AG09309 (cell line): Measurements from ENCODE around the gene CYP1A2.

Experiments
- DNase-seq: peaks from one replicate; pipeline ENCODE4 v3.0.0-alpha.2; 2010; ENCODE audit warnings: low read depth
- H3K4me3 ChIP-seq: 2 replicates; pipeline ENCODE4 v1.5.1; 2011; ENCODE audit warnings: mild to moderate bottlenecking, low read depth, low read length, moderate library complexity; ENCODE audit not compliant: control insufficient read depth
- TF ChIP-seq, protein P1 (sequence below): IDR thresholded peaks from 2 replicates; pipeline ENCODE4 v1.5.1; 2011; ENCODE audit warnings: mild to moderate bottlenecking, low read depth, low read length, inconsistent platforms; ENCODE audit not compliant: insufficient read depth, control insufficient read depth; ENCODE audit errors: missing control alignments

The CYP1A2 gene

DNA sequence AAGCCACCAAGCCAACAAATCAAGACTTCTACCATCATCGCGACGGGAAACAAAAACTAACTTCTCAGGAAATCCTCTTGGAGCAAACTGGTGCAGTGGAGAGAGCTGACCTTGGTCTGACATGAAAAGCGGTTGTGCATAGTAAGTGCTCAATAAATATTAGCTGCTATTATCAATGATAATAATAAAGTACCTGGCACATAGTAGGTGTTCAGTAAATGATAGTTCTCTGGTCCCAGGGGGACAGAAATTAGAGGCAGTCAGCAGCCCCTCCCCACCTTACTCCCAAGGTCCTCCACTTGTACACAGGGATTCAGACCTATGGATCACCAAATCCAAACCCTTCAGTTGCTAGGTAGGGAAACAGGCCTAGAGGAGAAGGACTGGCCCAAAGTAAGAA lies 27.2 kb downstream of the CYP1A2 start:
- TF ChIP-seq, protein P1, sequence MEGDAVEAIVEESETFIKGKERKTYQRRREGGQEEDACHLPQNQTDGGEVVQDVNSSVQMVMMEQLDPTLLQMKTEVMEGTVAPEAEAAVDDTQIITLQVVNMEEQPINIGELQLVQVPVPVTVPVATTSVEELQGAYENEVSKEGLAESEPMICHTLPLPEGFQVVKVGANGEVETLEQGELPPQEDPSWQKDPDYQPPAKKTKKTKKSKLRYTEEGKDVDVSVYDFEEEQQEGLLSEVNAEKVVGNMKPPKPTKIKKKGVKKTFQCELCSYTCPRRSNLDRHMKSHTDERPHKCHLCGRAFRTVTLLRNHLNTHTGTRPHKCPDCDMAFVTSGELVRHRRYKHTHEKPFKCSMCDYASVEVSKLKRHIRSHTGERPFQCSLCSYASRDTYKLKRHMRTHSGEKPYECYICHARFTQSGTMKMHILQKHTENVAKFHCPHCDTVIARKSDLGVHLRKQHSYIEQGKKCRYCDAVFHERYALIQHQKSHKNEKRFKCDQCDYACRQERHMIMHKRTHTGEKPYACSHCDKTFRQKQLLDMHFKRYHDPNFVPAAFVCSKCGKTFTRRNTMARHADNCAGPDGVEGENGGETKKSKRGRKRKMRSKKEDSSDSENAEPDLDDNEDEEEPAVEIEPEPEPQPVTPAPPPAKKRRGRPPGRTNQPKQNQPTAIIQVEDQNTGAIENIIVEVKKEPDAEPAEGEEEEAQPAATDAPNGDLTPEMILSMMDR = no peak
- H3K4me3 ChIP-seq = no peak overlapping the region
- no peak for DNase-seq

DNA sequence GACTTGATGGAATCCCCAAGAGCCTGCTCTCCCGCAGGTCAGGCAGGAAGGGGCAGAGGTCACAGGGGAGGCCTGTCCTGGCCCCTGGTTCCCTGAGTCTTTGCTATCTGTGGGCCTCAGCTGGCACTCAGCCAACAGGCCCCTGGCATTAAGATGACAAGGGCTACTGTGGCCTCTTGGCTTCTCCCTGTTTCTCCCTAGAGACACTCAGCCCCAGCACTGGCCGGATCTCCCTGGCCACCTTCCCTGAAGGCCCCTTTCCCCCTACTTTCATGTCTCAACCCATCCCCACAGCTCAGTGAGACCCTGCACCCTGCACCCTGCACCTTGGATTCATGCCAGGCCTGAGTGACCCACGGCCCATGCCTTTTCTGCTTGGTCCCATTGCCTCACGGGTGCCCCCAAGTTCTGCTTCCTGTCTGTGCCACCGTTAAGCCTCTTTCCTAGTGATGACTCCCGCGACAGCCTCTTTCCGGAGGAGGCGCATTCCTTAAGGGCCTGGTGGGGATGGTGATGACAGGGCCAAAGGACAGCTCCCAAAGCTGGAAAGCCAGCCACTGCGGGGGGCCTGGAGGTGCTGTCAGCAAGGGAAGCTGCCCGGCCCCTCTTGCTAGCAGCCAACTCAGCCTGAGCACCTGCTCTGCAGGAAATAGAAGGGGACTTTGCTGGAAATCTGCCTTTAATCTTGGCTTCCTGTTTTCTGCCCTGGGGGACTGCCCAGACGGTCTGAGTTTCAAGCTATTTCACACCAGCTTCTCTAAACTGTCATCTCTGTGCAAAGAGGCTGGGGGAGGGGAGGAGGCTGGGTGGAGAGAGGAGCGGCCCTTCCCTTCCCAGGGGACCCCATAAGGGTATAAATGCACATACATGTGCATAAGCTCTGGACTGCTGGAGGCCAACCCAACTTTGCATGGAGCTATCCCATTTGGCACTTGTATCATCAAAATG lies 28.4 kb downstream of the CYP1A2 start:
- no peak overlapping the region for H3K4me3 ChIP-seq
- DNase-seq = no peak
- TF ChIP-seq, protein P1 = no peak

- TF ChIP-seq, protein P1 = no peak
- no peak for DNase-seq
- no peak overlapping the region for H3K4me3 ChIP-seq
These were observed 29.3 kb downstream of the CYP1A2 start for GRCh38 chr15:74777769-74778598.

DNA sequence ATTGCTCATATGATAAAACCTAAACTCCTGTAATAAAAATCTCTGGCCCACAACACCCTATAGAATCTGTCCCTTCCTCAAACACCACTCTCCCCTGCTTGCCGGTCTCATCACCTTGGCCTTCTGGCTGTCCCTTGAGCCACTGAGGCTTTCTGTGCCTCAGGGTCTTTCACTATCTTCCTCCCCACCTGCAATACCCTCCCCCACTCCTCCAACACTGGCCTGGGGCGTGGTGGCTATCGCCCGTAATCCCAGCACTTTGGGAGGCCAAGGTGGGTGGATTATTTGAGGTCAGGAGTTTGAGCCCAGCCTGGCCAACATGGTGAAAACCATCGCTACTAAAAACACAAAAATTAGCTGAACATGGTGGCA lies 29.9 kb downstream of the CYP1A2 start:
- no peak for DNase-seq
- H3K4me3 ChIP-seq = no peak overlapping the region
- TF ChIP-seq, protein P1 = no peak

GRCh38 chr15:74779162-74779648 lies 30.6 kb downstream of the CYP1A2 start:
- DNase-seq = no peak
- TF ChIP-seq, protein P1 = no peak
- H3K4me3 ChIP-seq = no peak overlapping the region

GRCh38 chr15:74780523-74781430 lies 32.1 kb downstream of the CYP1A2 start:
- H3K4me3 ChIP-seq = peak overlapping the region; percentile 52
- no peak for DNase-seq

More at GRCh38 chr15:74780523-74781430, 32.1 kb downstream of the CYP1A2 start:
- TF ChIP-seq, protein P1 = no peak
